ENCODE measurements around the gene ZNF157.

The ZNF157 gene

GRCh38 chrX:47430925-47431324 is 60.5 kb downstream of the ZNF157 start:
- DNase-seq: no peak

GRCh38 chrX:47446431-47446830 is 76.1 kb downstream of the ZNF157 start:
- in situ Hi-C loops (cut with MboI; ENCODE audit: low pct_unique_long_range_greater_than_20kb, low sequenced_read_pairs): no loop called here

More at GRCh38 chrX:47430925-47431324, 60.5 kb downstream of the ZNF157 start:
- in situ Hi-C loops (cut with MboI; ENCODE audit: low pct_unique_long_range_greater_than_20kb, low sequenced_read_pairs): no loop called here

GRCh38 chrX:47446971-47447370 is 76.6 kb downstream of the ZNF157 start:
- DNase-seq: no peak
- in situ Hi-C loops (cut with MboI; ENCODE audit: low pct_unique_long_range_greater_than_20kb, low sequenced_read_pairs): no loop called here

More at GRCh38 chrX:47446431-47446830, 76.1 kb downstream of the ZNF157 start:
- DNase-seq: no peak

DNA sequence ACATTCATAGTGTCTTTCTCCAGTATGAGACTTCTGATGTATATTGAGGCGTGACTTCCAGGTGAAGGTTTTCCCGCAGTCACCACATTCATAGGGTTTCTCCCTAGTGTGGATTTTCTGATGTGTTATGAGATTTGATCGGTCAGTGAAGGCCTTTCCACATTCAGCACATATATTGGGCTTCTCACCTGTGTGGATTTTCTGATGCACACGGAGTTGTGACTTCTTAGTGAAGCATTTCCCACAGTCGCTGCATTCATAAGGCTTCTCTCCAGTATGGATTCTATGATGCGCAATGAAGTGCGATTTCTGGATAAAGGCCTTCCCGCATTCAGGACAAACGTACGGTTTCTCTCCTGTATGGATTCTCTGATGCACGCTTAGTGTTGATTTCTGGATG is 77.2 kb downstream of the ZNF157 start:
- in situ Hi-C loops (cut with MboI; ENCODE audit: low pct_unique_long_range_greater_than_20kb, low sequenced_read_pairs): no loop called here
- DNase-seq: no peak

- no peak for DNase-seq
- in situ Hi-C loops (cut with MboI; ENCODE audit: low pct_unique_long_range_greater_than_20kb, low sequenced_read_pairs): no loop called here
These were observed 77.9 kb downstream of the ZNF157 start for GRCh38 chrX:47448165-47448806.

GRCh38 chrX:47452112-47452511 is 81.7 kb downstream of the ZNF157 start:
- in situ Hi-C loops (cut with MboI; ENCODE audit: low pct_unique_long_range_greater_than_20kb, low sequenced_read_pairs): no loop called here
- no peak for DNase-seq

DNA sequence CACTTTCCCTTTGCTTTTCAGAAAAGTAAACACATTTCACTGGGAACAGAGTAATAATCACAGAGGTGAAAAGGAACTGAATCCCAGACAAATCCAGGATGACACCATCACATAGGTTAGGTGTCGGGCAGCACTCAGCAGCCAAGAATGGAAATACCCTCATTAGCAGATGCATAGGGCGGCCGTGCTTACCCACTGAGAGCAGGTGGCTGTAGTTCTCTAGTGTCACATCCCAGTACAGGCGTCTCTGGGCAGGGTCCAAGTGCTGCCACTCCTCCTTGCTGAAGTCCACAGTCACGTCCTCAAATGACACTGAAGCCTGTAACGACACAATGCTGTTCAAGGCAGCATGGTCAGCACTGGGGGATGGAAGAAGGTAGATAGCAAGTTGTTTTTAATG is 85.7 kb downstream of the ZNF157 start:
- DNase-seq: no peak
- in situ Hi-C loops (cut with MboI; ENCODE audit: low pct_unique_long_range_greater_than_20kb, low sequenced_read_pairs): no loop called here

DNA sequence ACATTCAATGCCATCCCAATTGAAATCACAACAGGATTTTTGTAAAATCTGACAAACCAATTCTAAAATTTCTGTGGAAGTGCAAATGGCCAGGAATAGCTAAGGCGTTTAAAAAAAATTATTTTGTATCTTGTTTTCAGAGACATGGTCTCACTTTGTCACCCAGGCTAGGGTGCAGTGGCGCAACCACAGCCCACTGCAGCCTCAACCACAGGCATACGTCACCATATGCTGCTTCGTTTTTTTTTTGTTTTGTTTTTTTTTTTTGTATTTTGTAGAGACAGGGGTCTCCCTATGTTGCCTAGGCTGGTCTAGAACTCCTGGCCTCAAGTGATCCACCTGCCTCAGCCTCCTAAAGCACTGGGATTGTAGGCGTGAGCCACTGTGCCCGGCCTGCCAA is 88.2 kb downstream of the ZNF157 start:
- in situ Hi-C loops (cut with MboI; ENCODE audit: low pct_unique_long_range_greater_than_20kb, low sequenced_read_pairs): no loop called here

GRCh38 chrX:47460561-47460960 is 90.2 kb downstream of the ZNF157 start:
- in situ Hi-C loops (cut with MboI; ENCODE audit: low pct_unique_long_range_greater_than_20kb, low sequenced_read_pairs): no loop called here
- DNase-seq: no peak

More for the DNA sequence above, 88.2 kb downstream of the ZNF157 start:
- DNase-seq: no peak

Measured in KBM-7 (cell line).